NB4 (cell line): Measurements from ENCODE around the gene ACSM5.
"Not testable (repeated sequence)": the region's sequence is repeated elsewhere in the genome, so short reads cannot be mapped to it uniquely, and the experiment has no call there.

Experiments used
- CTCF ChIP-seq: IDR thresholded peaks from one replicate; pipeline ENCODE4 v1.5.1; 2012; ENCODE audit warnings: low read depth, low read length
- MYC ChIP-seq: IDR thresholded peaks from 2 replicates; pipeline ENCODE4 v1.6.1; 2011; ENCODE audit warnings: low read depth, low read length
- POLR2A ChIP-seq: IDR thresholded peaks from 2 replicates; pipeline ENCODE4 v1.6.1; 2011; ENCODE audit warnings: mild to moderate bottlenecking; ENCODE audit not compliant: insufficient read length; ENCODE audit errors: extremely low read depth
- TF ChIP-seq, protein P1 (sequence below): IDR thresholded peaks from 2 replicates; pipeline ENCODE4 v1.6.1; 2011; ENCODE audit warnings: low read depth, low read length

DNA sequence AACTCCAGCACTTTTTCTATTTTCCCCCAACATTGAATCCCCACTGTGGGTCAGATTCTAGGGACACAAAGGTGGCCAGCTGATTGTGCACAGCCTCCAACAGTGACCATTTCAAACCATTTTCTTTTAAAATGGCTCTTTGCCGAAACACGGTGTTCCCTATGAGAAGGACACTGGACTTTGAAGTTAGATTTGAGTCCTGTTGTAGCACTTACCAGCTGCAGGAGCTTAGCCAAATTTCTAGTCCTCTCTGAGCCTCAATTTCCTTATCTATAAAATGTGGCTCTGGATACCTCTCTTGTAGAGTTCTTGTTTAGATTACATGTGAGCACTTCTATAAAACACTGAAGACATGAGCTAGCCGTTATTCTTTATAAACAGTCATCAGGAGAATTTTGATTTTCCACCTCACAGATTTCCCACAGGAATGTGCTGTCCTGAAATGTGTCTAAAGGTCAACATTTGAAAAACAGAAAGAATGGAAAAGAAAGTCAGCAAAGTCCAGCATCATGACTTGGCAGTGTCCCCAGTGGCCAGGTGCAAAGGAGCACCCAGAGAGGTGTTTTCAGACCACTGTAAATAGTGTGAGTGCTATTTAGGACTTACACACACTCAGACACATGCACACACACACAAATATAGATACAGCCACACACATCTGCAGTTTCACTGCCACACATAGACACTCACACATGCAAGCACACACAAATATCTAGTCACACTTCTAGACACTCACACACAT lies 37.5 kb downstream of the ACSM5 start:
- TF ChIP-seq CTCF, POLR2A, MYC: not testable (repeated sequence)
- TF ChIP-seq, protein P1, sequence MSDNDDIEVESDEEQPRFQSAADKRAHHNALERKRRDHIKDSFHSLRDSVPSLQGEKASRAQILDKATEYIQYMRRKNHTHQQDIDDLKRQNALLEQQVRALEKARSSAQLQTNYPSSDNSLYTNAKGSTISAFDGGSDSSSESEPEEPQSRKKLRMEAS, result not testable (repeated sequence)
